HTERT RPE-1 (cell line): ENCODE measurements around the gene MLST8.

Experiments
- in situ Hi-C: fragments of 300-500 bp; cut with MboI; formaldehyde crosslinking; loops from 4 replicates; pipeline ENCODE4 v1.14.3; 2020; ENCODE audit warnings: low sequenced_read_pairs

Gene MLST8

DNA sequence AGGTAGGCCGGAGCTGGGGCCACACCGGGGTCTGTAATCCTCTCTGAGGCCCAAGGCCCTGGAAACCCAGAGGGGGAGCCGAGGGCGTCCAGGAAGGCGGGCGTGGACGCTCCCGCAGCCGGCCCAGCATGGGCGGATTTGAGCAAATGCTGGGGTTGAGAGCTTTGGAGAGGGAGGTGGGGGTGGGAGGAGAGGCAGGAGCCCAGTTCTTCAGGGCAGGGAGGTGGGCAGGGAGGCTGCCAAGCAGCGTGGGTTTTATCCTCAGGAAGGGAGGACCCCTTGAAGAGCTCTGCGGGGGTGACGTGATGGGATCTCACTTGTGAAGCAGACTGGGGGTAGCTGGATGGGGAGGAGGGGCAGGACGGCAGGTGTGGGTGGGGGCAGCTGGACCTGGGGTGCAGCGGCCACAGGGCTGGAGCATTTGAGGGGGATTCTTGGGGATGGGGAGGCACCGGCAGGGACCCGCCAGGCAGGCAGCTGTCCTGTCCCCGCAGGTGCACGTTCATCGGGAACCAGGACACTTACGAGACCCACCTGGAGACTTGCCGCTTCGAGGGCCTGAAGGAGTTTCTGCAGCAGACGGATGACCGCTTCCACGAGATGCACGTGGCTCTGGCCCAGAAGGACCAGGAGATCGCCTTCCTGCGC lies 32.4 kb upstream of the MLST8 start:
- in situ Hi-C loops = no loop called here

DNA sequence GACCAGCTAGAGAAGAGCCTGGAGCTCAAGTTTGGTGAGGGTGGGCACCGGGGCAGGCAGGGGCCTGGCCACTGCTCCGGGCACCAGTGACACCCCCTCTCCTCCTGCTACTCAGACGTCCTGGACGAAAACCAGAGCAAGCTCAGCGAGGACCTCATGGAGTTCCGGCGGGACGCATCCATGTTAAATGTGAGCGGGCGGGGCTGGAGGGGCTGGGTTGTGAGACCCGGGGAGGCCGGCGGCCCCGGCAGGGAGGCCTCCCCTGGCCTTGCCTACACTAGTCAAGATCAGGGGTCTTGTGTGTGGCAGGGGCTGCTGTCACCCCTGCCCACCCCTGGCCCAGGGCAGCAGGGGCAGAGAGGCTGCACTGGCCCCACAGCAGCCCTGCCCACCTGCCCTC lies 31.9 kb upstream of the MLST8 start:
- in situ Hi-C loops = no loop called here

DNA sequence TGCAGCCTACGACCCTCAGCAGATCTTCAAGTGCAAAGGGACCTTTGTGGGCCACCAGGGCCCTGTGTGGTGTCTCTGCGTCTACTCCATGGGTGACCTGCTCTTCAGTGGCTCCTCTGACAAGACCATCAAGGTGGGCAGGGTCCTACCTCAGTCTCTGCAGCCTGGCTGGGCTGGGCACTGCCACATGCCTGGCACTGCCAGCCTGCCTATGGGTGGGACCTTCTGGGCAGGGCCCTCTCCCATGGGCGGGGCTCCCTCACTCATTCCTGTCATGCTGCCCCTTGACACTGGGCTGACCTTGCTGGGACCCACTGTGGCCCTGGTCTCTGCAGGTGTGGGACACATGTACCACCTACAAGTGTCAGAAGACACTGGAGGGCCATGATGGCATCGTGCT lies 31.3 kb upstream of the MLST8 start:
- in situ Hi-C loops = no loop called here

DNA sequence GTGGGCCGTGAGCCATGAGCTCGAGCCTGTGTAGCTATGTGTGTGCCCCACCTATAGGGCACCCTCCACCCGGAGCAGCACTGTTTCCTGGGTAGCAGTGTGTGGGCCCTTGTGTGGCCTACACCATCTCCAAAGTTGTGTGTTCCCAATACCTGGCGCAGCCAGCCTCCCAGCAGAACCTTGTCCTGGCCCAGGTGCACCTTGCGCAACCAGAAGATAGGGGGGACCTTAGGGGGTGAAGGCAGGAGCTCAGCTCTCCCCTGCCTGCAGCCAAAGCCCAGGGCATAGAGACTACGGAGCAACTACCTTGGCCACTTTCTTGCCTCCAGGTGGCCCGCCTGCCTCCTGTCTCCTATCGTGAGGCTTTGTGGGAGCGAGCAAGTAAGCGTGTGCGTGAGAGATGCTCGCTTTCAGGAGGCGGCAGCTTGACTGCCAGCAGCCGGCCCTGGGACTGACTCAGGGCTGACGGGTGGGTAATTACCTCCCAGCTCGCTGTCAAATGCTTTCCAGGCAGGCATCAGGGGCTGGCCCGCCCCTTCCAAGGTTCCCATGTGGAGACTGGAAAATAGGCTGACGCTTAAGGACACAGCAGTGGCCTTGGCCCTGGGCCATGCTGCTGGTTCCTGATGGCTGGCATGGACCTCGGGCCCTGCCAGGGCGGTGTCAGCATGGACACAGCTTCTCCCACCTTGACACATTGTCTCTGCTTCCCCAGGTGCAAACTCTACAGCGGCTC lies 30.7 kb upstream of the MLST8 start:
- in situ Hi-C loops = no loop called here

DNA sequence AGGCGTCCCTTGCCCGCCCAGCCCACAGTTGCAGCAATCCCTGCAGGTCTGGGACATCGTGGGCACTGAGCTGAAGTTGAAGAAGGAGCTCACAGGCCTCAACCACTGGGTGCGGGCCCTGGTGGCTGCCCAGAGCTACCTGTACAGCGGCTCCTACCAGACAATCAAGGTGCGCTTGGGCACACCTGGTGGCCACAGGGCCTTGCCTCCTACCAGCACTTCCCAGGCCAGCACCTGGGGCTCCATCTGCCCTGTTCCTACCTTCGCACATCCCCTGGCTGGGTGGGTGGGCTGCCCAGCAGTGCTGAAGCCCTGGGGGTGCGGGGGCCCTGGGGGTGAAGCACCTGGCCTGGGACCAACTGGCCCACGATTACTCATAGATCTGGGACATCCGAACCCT lies 29.8 kb upstream of the MLST8 start:
- in situ Hi-C loops = no loop called here

DNA sequence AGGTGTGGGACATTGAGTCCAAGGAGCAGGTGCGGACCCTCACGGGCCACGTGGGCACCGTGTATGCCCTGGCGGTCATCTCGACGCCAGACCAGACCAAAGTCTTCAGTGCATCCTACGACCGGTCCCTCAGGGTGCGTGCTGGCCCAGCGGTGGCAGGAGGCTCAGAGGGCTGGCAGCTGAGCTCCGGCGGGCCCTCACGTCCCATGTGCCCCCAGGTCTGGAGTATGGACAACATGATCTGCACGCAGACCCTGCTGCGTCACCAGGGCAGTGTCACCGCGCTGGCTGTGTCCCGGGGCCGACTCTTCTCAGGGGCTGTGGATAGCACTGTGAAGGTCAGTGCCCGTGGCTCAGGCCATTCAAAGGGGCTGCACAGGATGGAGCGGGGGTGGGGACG lies 29.2 kb upstream of the MLST8 start:
- in situ Hi-C loops = no loop called here

DNA sequence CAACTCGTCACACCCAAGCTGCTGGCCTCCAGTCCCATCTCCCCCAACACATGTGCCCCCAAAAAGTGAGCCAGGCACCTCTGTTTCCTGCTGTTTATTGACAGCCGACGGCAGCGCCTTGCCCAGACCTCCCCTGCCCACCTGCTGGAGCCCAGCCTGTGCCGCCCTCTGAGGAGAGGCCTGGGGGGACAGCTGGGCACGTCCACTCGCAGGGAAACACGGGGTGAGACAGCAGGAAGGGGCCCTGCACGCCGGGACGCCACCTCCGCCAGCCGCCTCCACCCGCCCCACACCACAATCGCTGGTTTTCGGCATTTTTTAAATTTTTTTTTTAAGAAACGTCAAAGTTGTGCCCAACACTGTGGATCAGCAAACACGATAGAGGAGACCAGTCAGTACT lies 28.2 kb upstream of the MLST8 start:
- in situ Hi-C loops = no loop called here

DNA sequence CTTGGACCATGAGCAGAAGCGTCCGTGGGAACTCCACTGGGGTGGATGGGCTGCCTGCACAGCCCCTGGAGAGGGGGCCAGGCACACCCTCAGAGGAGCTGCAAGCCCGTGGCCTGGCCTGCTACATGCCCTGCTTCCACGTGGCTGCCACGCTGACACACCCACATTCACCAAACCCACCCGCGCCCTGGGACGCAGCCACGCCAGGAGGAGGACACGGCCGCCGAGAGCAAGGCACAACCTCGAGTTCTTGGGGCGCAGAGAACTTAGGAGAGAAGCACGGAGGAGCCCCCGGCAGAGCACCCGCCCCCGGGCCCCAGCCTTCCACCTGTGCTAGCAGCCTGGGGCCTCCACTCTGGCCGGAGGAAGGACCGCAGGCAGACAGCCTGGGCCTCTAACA lies 27.7 kb upstream of the MLST8 start:
- in situ Hi-C loops = no loop called here

DNA sequence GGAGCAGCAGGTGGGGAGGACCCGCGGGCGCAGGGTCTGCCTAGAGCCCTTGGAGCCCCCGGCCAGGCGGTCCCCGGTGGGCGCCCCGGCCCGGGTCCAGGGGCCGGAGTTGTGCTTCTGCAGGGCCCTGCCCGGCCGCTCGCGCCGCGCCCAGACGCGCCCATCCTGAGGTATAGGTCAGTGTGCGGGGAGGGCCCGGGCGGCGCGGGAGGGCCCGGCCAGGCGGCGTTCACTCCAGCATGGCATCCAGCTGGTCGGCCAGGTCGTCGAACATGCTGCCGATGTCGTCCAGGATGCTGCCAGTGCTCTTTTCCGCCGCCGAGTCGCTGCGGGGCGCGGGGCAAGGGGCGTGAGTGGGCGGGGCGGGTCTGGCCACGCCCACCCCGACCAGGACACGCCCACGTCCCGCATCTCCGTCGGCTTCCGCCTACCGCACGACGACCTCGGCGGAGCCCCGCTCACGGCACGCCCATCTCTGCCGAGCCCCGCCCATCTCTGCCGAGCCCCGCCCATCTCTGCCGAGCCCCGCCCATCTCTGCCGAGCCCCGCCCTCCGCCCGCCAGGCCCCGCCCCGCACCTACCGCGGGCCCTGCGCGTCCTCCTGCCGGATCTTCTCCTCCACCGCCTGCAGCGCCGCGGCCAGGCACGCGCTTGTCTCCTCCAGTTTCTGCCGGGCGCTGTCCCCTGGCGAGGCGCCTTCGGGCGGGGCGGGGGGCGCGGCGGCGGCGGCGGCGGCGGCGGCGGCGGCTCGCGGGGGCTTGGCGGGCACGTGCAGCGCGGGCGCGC lies 26.7 kb upstream of the MLST8 start:
- in situ Hi-C loops = no loop called here

DNA sequence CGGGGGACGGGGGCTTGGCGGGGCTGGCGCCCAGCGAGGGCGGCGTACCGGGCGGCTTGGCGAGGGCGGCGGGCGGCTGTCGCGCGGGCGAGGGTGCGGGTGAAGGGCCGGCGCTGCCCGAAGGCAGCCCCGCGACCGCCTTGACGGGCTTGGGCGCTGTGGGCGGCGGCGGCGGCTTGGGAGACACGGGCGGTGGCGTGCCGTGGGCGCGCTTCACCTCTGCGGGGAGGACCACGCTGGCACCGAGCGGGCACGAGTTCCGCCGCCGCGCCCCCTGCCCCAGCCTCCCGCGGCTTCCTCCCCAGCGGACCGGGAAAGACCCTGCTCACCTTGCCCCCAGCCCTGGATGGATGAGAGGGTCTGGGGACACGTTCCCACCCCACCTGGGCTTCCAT lies 26.1 kb upstream of the MLST8 start:
- in situ Hi-C loops = no loop called here

DNA sequence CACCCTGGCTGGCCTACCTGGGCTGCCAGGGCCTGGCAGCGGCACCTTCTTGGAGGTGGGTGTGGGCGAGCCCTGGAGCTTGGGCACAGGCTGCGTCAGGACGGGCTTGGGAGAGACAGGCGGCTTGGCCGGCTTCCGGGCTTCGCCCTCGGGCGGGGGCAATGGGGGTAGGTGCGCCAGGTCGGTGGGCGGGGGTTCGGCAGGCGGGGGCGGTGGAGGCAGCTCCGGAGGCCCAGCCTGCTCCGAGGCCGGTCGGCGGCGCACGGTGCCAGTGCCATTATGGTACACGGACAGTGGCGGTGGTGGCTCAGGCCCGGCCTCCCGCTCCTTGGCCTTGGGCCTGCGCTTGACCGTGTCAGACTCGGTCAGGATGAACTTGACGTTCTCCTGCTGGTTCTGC lies 25.7 kb upstream of the MLST8 start:
- in situ Hi-C loops = no loop called here

DNA sequence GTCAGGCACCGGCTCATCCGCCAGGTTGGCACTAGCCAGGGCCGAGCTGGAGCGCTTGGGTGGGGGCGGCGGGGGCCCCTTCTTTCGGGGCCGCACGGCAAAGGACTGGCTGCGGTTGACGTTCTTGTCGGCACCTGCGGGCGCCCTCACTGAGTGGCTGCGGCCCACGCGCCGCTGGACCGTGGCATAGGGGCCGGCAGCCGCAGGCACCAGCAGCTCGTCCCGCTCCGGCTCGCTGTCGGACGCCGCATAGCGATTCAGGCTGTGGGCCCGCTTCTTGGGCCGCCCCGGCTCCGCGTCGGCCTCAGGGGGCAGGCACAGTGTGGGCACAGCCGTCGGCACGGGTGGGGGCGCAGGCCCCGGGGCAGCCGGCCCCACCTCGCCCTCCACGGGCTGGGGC lies 24.8 kb upstream of the MLST8 start:
- in situ Hi-C loops = no loop called here

DNA sequence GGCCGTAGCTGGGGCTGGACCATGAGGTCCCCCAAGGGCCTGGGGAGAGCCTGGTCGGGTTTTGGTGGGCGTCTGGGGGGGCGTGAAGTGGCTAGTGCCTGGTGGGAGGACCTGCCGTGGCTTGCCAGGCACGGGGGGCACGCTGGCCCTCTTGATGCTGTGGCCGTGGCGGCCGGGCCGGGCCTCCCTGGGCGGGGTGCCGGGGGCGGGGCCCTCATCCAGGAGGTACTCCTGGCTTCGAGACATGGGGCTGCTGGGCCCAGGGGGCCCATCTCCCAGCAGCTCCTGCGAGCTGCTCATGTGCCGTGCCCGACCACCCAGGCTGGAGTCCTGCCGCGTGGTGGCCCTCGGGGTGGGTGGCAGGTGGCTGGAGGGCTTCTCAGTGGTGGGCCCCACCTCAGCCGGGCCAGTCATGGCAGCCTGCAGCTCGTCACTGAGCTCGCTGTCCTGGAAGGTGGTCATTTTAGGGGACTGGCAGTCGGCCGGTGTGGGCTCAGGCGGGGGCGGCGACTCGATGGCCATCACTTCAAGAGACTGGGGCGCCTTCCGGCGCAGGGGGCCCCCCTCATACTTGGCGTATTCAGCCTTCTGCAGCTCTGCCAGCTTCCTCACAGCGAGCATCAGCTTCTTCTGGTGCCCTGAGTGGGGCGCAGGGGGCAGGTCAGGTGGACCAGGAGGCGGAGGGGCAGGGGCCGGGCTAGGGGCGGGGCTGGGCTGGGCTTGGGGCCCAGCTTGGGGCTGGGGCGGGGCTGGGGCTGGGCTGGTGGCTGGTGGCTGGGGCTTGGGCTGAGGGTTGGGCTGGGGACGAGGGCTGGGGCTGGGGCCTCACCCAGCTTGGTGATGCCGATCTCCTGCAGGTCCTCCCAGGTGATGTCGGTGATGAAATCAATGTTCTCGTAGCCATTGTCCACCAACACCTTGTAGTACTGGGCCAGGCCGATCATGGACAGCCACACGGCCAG lies 24.0 kb upstream of the MLST8 start:
- in situ Hi-C loops = no loop called here

DNA sequence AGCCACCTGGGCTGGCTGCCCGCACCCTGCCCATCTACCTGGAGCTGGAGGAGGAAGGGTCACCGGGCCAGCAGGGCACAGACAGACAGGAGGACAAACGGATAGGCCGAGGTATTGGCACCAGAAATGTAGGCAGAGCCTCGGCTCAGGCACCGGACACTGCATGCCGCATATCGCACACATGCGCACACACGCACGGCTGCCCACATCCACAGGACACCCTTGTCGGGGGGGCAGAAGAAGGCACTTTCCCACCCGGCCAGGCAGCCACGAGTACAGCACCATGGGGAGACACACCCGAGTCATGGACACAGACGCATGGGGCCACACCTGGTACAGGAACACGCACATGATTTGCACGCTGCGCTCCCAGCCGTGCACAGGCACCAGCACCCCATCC lies 23.3 kb upstream of the MLST8 start:
- in situ Hi-C loops = no loop called here

DNA sequence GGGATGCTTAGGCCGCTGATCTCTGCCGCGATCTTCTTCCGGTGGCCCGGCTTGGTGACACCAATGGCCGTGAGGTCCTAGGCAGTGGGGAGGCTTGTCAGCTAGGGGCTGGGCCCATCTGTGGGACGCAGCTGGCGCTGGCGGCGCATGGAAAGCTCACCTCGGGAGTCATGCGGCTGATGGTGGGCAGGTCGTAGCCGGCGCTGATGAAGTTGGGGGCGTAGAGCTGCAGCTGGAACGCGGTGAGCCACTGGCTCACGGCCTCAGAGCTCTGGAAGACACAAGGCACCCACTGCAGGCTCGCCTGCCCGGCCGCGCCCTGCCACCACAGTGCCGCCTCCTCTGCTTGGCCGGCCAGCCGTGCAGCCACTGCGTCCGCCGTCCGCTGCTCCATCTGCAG lies 21.6 kb upstream of the MLST8 start:
- in situ Hi-C loops = no loop called here

DNA sequence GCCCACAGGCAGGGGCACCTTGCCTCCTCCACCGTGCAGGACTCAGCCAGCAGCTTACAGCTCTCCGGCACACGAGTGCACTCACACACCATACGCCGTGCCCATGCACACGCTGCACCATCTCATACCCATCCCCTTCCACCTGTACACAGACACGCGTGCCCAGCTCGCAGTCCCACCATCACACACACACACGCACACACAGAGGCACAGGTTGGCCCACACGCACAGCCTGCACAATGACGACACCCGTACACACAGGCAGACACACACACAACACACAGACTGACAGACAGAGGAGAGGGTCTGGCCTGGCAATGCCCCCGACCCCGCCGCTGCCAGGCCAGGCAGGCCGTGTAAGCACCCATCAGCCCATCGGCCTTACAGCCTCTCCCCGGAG lies 20.9 kb upstream of the MLST8 start:
- in situ Hi-C loops = no loop called here

DNA sequence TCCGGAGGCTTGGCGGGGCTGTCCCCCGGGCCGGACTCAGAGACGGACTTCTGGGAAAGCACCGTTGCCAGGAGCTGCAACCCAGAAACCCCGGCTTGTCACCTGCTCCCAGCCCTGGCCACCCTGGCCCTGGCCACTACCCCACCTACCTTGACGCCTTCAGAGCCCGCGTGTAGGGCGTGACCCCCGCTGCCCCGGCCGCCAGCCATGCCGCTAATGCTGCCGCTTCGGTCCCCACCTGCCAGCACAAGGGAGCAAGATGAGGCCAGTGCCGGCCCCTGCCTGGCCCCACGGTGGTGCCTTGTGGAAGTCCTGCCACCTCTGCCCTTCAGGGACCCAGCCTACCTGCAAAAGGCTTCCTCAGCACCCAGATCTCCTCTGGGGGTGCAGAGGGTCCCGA lies 20.3 kb upstream of the MLST8 start:
- in situ Hi-C loops = no loop called here

DNA sequence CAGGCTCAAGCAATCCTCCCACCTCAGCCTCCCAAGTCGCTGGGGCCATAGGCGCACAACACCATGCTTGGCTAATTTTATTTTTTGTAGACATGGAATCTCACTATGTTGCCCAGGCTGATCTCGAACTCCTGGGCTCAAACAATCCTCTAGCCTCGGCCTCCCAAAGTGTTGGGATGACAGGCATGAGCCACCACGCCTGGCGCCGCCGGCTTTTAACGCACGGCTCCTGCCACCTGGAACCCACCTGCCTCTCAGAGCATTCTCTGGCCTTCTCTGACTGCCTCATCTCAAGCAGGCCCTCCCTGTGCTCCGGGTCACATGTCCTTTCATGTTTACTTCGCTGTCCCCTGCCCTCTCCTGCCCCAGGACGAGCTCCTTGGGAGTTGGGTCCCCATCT lies 19.2 kb upstream of the MLST8 start:
- in situ Hi-C loops = no loop called here

DNA sequence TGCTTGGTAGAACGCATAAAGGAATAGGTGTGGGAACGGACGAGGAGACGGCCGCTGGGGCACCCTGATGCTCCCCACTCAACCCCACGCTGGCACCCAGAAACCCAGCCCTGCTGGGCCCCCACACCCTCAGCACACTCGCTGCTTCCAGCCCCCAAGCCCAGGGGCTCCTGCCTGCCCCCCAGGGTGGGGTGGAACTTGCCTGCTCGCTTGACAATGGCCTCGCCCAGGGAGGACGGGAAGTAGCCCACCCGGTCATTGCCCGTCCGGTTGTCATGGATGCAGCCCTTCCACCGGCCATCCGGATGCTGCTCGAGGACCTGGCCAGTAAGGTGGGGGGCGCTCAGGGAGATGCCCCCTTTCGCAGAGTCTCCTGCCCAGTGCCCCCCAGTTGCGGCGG lies 18.7 kb upstream of the MLST8 start:
- in situ Hi-C loops = no loop called here

DNA sequence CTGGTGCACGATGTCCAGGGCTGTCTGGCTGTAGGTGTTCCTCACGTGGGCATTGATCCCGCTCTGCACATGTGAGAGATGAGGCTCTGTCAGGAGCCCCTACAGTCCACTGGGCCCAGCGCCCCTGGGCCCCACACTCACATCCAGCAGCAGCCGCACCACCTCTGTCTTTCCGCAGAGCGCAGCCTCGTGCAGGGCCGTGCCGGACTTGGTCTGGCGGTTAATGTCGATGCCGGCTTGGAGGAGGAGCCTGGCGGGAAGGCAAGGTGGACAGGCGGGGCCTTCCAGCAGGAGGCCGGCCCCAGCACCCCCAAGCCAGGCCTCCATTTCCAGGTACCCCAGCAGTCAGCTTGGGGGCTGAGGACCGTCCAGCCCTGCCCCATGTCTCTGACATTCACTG lies 18.0 kb upstream of the MLST8 start:
- in situ Hi-C loops = no loop called here

DNA sequence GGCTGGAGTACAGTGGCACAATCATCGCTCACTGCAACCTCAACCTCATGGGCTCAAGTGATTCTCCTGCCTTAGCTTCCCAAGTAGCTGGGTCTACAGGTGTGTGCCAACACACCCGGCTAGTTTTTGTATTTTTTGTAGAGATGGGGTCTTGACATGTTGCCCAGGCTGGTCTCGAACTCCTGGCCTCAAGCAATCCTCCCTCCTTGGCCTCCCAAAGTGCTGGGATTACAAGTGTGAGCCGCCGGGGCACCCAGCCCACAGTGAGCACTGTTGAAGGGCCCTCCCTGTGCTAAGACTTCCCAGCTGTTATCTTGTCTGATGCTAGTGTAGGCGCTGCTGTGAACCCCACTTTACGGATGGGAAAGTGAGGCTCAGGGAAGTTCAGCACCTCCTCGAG lies 16.9 kb upstream of the MLST8 start:
- in situ Hi-C loops = no loop called here
